DND-41 (cell line): ENCODE data around the gene TMEM163.

Source experiments
- CTCF ChIP-seq: IDR thresholded peaks from 2 replicates; pipeline ENCODE4 v1.5.1; 2012; ENCODE audit warnings: borderline replicate concordance, low read length, moderate library complexity, mild to moderate bottlenecking; ENCODE audit not compliant: poor library complexity, severe bottlenecking; ENCODE audit errors: extremely low read depth
- EZH2 ChIP-seq: IDR thresholded peaks from 3 replicates; pipeline ENCODE4 v1.6.1; 2012; ENCODE audit warnings: borderline replicate concordance, low read depth, mild to moderate bottlenecking, moderate library complexity, low read length, inconsistent platforms; ENCODE audit not compliant: severe bottlenecking

DNA sequence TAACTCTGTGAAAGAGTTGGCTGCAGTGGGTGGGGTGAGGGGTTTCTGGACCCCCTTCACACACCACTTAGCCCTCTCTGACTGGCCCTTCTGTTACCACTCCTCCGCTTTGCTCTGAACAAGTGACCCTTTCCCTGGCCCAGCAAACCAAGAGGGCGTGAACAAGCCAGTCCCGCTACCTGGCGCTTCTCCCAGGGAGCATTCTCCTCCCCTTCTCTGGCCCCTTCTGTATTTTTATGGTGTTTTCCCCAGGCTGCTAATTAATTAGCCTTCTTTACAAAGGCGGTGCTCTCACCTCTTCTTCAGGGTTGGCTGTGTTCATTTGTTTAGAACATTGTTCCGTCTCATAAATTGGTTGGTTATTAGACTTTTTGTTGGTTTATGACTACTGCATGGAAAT is 284.8 kb downstream of the TMEM163 start:
- TF ChIP-seq CTCF: no peak
- no peak for TF ChIP-seq EZH2
